Effector CD4-positive, alpha-beta T cell (primary cell): ENCODE data around the gene WDCP.
"Not testable (repeated sequence)": the region's sequence is repeated elsewhere in the genome, so short reads cannot be mapped to it uniquely, and the experiment has no call there.

Experiments
- DNase-seq: peaks from one replicate; pipeline ENCODE4 v3.0.0-alpha.2; 2020

WDCP gene

GRCh38 chr2:24065341-24065740 lies 18.1 kb upstream of the WDCP start:
- DNase-seq: no peak

GRCh38 chr2:24058564-24059271 lies 11.5 kb upstream of the WDCP start:
- DNase-seq: no peak

- no peak for DNase-seq
These were observed 8.6 kb upstream of the WDCP start for GRCh38 chr2:24055750-24056149.

GRCh38 chr2:24054366-24055010 lies 7.3 kb upstream of the WDCP start:
- no peak for DNase-seq

GRCh38 chr2:24052951-24053350 lies 5.8 kb upstream of the WDCP start:
- no peak for DNase-seq

GRCh38 chr2:24051833-24052232 lies 4.6 kb upstream of the WDCP start:
- DNase-seq: no peak

- no peak for DNase-seq
These were observed 3.1 kb upstream of the WDCP start for GRCh38 chr2:24050041-24050979.

GRCh38 chr2:24049485-24050021 lies 2.4 kb upstream of the WDCP start, which contains the start of gene FKBP1B:
Gene FKBP1B, plus strand, starts transcription at chr2:24049741. Its CDS starts 109 bp downstream, at chr2:24049850.
- peak; percentile 39 for DNase-seq

- no peak for DNase-seq
These were observed 1.7 kb upstream of the WDCP start for GRCh38 chr2:24048769-24049484.

- no peak for DNase-seq
These were observed 477 bp upstream of the WDCP start for GRCh38 chr2:24047703-24048033.

- DNase-seq: no peak
These were observed 627 bp downstream of the WDCP start for GRCh38 chr2:24046599-24046929.

- DNase-seq: no peak
These were observed 1.4 kb downstream of the WDCP start for GRCh38 chr2:24045511-24046508.

- not testable (repeated sequence) for DNase-seq
These were observed 4.1 kb downstream of the WDCP start for GRCh38 chr2:24043133-24043532.

GRCh38 chr2:24040511-24040910 lies 6.7 kb downstream of the WDCP start:
- DNase-seq: no peak

GRCh38 chr2:24038786-24039499 lies 8.2 kb downstream of the WDCP start:
- DNase-seq: no peak

GRCh38 chr2:24026233-24026632 lies 21.0 kb downstream of the WDCP start:
- DNase-seq: no peak

- no peak for DNase-seq
These were observed 22.1 kb downstream of the WDCP start for GRCh38 chr2:24024996-24025663.

- DNase-seq: no peak
These were observed 23.2 kb downstream of the WDCP start for GRCh38 chr2:24024018-24024417.

GRCh38 chr2:24022975-24023575 lies 24.1 kb downstream of the WDCP start:
- DNase-seq: no peak
